CD4-positive, alpha-beta T cell treated with Interleukin-4 for 4 hours (primary cell): ENCODE data around the gene VPS8.

Experiments used
- DNase-seq: peaks from one replicate; pipeline ENCODE4 v3.0.0-alpha.2; 2020

VPS8 gene

GRCh38 chr3:184812662-184813042, 686 bp downstream of the VPS8 start:
- DNase-seq, result no peak

GRCh38 chr3:184813357-184813756, 1.4 kb downstream of the VPS8 start:
- DNase-seq, result no peak

DNA sequence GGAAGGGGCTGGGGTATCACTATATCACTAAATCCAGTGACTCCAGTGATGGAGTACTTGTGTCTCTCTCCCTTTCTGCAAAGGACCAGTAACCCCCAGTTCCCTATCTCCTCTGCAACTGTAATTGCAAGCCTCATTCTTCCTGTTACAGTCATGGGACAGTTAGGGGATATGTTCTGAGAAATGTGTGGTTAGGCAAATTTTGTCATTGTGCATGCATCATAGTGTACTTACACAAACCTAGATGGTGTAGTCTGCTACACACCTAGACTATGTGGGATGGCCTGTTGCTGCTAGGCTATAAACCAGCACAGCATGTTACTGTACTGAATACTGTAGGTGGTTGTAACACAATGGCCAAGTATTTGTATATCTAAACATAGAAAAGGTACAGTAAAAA, 2.2 kb downstream of the VPS8 start:
- no peak for DNase-seq

- DNase-seq, result peak; percentile 23
These were observed 3.3 kb downstream of the VPS8 start for GRCh38 chr3:184815046-184815930.

DNA sequence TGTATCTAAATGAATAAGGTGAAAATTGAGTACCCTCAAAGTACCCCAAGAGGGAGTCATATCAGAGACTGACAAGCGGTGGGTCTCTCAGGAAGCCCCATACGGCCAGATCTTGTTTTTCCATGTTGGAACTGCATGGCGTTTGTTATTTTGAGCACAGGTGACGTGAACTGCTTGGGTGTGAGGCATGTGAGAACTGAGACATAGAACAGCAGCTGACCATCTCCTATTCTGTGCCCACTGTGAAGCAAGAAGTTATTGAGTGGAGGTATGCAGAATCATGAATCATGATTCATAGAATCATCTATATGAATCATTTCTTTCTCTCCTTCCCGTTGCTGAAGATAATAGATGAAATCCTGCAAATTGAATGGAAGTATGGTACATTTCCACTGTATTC, 4.6 kb downstream of the VPS8 start:
- DNase-seq, result no peak

- no peak for DNase-seq
These were observed 8.6 kb downstream of the VPS8 start for GRCh38 chr3:184820525-184820924.

GRCh38 chr3:184821034-184821433, 9.1 kb downstream of the VPS8 start:
- no peak for DNase-seq

DNA sequence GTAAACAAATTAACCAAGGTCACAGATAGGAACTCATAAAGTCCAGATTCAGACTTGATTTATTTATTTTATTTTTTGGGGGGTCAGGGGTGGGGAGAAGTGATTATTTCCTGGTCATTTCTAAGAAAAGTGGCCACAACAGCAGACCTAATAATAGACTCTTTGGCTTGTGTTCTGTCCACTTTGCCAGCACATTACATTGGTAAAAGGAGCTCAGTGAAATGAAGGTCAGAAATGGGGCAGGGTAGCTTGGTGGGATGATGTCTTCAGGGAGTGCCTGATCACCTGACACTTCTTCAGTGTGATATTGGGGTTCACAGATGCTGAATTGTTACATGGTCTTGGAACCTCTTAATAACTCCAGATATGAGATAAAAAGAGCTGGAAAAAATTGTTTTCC, 10.1 kb downstream of the VPS8 start:
- DNase-seq, result no peak

DNA sequence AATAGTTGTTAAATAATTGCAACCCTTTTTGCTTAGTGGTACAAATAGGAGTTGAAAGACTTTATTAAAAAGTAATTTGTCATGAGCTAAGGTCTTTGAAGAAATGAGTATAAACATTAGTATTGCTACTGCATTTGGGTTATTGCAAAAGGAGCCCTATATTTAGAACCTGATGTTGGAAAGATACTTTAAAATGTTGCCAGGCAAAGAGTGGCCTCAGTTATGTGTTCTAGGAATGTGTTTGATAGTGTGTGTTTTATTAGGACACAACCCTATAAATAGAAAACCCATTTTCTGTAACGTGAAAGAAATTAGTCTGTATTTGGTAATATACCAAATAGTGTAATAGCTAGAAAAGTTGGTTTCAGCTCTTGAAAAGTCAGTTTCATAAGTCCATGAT, 10.7 kb downstream of the VPS8 start:
- no peak for DNase-seq

GRCh38 chr3:184823990-184824389, 12.0 kb downstream of the VPS8 start:
- DNase-seq, result no peak

DNA sequence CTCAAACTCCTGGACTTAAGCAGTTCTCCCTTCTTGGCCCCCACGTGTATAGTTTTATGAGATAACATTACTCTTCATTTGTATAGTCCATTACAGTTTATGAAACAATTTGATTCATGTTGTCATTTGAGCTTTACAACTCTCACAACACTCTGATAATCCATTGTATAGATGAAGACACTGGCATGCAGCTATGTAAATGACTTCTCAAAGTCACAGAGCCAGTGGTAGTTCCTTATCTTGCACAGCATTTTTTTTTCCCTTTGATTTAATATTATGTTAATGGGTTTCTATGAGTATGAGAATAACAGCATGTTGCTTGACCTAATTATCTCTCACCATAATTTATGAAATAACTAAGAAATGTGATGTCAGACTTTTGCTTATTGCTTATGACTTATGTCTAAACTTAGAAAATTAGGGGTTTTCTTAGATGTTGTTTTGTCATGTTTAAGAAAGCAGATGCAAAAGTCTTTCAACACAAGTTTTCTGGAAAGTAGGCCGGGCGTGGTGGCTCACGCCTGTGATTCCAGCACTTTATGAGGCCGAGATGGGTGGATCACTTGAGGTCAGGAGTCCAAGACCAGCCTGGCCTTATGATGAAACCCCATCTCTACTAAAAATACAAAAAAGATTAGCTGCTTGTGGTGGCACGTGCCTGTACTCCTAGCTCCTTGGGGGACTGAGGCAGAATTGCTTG, 13.3 kb downstream of the VPS8 start:
- DNase-seq, result no peak

DNA sequence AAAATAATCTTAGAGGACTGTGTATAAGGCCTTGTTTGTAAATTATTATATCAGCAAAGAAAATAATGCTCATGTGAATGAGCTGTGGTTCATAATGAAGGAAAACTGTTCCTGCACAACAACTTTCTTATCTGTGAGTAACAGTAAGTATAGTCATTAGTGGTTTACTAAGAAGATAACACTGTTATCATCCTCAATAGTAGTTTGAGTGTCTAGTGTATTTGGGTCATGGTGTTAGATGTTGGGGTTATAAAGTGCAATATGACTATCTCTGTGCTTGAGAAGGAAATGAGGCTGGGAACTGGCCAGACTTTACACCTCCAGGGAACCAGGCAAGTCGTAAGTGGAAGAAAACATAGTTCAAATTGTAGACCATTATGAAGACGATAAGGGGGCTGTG, 15.6 kb downstream of the VPS8 start:
- no peak for DNase-seq

GRCh38 chr3:184832044-184832443, 20.1 kb downstream of the VPS8 start:
- no peak for DNase-seq

DNA sequence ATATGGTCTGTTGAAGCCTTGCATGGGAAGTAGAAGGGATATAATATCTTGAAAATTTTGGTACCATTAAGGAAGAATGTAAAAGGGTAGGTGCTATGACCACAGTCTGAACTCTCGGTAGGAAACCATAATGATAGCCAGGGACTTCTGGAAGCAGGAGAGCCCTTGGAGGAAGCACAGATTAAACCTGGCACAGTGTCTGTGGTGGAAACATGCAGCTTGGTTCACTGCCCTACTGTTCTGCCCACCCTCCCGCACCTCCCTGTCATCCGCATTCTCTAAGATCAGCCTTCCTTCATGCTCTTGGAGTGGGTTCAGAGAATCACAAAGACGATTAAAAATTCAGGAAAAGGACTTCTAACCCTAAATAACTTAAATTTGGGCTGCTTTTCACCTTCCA, 20.9 kb downstream of the VPS8 start:
- DNase-seq, result no peak

DNA sequence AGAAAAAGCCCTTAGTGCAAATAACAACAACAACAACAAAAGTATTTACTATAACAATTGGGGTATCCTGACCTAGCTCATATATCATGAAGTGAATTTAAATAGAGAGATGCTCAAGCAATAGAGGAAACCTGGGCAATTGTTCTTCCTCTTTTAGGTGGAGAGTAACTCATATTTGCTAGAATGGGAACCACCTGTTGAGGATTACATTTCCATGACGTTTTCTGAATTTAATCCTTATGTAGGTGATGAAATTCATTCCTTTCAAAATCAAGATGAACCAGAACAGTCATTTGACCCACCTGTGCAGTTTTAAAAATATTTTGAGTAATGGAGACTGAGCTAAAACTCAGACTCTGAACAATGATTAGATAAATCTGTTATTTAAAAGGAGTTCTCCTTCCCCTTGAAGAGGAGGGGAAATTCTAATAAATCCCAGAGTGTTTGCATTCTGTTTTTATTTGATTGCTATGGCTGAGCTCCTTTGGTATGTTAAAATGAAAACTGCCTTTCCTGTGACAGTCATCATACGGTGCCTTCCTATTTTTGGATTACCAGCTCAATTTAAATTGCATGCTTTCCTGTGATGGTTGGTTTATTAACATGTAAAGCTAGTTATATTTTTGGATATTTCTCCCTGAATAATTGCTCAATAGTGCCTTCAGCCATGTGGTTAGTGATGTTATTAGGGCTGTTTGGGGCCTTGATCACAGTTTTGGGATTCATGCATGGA, 24.3 kb downstream of the VPS8 start:
- no peak for DNase-seq

GRCh38 chr3:184842433-184842832, 30.5 kb downstream of the VPS8 start:
- DNase-seq, result no peak

GRCh38 chr3:184845819-184846218, 33.9 kb downstream of the VPS8 start:
- no peak for DNase-seq

GRCh38 chr3:184846496-184846895, 34.5 kb downstream of the VPS8 start:
- no peak for DNase-seq

- DNase-seq, result no peak
These were observed 37.0 kb downstream of the VPS8 start for GRCh38 chr3:184848934-184849333.

DNA sequence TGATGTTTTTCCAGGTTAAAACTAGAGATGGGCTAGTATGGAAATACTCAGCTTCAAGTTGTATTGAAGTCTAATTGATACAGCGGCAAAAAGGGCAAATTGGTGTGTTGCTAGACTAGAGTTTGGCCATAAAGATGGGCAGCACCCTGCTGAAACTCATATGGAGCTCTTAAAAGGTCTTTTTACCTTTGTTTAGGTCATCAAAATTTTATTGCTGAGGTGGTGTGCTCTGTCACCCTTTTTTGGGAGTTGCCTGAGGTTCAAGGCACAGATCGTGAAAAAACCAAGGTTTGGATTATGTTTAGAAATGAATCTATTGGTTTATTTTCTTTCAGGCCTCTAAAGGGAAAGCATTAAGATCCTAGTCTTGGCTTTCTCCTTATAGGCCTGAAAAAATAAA, 38.2 kb downstream of the VPS8 start:
- DNase-seq, result no peak

DNA sequence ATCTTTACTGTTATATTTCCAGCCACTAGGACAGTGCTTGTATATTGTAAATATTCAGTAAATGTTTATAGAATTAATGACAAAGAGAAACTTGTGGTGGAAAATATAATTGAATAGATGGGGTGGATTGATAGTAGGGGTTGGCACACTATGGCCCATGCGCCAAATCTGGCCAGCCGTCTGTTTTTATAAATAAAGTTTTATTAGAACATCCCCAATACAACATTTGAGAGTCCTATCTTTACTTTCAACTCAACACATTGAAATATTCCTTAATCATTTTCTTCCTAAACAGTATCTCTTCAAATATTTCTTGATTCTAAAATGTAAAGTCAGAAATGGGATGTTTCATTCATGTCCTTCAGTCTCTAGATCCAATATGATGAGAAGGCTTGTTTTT, 45.1 kb downstream of the VPS8 start:
- no peak for DNase-seq

GRCh38 chr3:184864000-184864399, 52.0 kb downstream of the VPS8 start:
- DNase-seq, result no peak

GRCh38 chr3:184868477-184868876, 56.5 kb downstream of the VPS8 start:
- DNase-seq, result no peak

DNA sequence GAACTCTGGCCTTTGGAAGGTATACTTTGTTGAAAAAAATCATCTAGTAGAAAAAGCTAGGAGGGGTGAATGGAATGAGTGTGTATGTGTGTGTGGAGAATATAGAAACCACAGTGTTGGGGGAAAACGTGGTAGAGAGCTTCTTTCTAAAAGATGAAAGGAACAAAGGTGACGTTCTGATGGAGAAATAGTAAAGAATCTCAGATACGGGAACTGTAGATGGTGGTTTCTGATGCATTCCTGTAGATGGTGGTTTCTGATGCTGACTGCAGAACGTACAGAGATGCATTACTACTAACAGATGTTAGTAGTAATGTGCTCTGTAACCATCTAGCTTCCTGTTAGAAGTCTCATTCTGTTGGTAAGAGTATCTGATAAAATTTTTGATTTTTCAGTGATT, 60.2 kb downstream of the VPS8 start:
- no peak for DNase-seq
